ENCODE measurements around the gene ZNF385C.
"Not testable (repeated sequence)": the region's sequence is repeated elsewhere in the genome, so short reads cannot be mapped to it uniquely, and the experiment has no call there.

The ZNF385C gene

DNA sequence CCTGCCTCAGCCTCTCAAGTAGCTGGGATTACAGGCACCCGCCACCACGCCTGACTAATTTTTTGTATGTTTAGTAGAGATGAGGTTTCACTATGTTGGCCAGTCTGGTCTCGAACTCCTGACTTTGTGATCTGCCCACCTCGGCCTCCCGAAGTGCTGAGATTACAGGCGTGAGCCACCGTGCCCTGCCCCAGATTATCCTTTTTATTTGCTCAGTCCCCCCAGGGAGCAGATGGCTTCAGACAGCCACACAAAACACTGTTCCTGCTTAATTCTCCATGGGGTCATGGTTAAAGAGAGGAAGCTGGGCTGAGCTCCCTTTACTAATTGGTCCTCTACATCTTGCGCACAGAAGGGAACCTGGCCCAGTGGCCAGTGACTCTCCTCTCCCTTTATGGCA lies 77.4 kb downstream of the ZNF385C start:
- peaks cover 16% of the 10 kb centered on the region for H3K36me3 ChIP-seq (ENCODE audit: control insufficient read depth, insufficient read depth, low read length)
- not testable (repeated sequence) for H3K27me3 ChIP-seq (ENCODE audit: control insufficient read depth, insufficient read depth, low read length); DNase-seq (ENCODE audit: low read depth, low spot score); H3K4me1 ChIP-seq (ENCODE audit: control insufficient read depth, insufficient read depth, low read length); H3K9me3 ChIP-seq (ENCODE audit: control insufficient read depth, insufficient read depth, low read length); H3K27ac ChIP-seq (ENCODE audit: low read length)
- peak overlapping the region; percentile 92; the same call in 1 of the 2 replicates for H3K4me3 ChIP-seq (ENCODE audit: low read length)
- WGBS (ENCODE audit: insufficient coverage, insufficient read length) = no CpG with 5 or more reads among the region's 8 CpGs

DNA sequence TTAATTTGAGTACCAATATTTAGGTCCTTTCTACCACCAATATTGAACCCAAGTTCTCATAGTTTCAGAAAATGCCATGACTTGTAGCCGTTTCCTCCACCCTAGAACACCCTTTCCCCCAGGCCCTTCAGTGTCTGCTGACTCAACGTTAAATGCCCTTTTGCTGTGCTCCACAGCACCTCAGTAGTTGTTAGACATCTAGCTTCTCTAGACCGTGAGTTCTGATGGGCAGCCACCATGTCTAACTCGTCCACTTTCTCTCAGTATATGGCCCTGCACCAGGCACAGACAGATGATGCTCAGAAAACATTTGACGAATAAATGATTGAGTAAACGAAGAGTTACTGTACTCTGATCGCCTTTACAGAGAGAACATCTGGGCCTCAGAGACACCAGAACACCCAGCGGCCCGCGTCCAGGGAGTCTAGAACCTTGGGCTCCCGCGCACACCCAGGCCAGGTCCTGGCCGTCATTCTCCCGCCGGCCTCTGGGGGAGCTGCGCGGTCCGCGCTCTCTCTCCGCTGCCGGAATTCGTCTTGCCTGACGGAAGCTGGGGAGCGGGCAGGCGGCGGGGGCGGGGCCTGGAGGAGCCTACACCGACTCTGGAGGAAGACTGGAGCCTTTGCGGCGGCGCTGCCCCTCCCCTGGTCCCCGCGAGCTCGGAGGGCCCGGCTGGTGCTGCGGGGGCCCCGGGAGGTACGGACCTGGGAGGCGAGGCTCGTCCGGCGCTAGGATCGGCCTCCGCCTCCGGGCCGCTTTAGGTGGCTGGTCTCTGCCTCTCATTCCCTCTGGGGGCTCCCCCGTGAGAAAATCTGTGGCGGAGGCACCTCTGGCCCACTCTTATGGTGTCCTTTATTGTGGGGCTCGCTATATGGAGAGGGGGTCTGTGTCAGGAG lies 78.5 kb downstream of the ZNF385C start, which contains the start of gene NKIRAS2:
TSS of gene NKIRAS2 (plus strand) at position 582 of the 896 bp plus-strand sequence. CDS start 1,488 bp downstream, outside the sequence.
- Histone ChIP-seq H3K4me3 (ENCODE audit: low read length) (peak within 1 kb of the TSS; percentile 92), H3K4me1 (ENCODE audit: control insufficient read depth, insufficient read depth, low read length) (no peaks in the 10 kb centered on the region; the same call in 1 of the 2 replicates), H3K27ac (ENCODE audit: low read length) (no peak within 1 kb of the TSS), H3K27me3 (ENCODE audit: control insufficient read depth, insufficient read depth, low read length) (no peaks in the 10 kb centered on the region), H3K36me3 (ENCODE audit: control insufficient read depth, insufficient read depth, low read length) (peaks cover 16% of the 10 kb centered on the region), H3K9me3 (ENCODE audit: control insufficient read depth, insufficient read depth, low read length) (no peaks in the 10 kb centered on the region)
- DNase-seq (ENCODE audit: low read depth, low spot score) = no peak
- WGBS (ENCODE audit: insufficient coverage, insufficient read length) = no CpG with 5 or more reads among the region's 49 CpGs

DNA sequence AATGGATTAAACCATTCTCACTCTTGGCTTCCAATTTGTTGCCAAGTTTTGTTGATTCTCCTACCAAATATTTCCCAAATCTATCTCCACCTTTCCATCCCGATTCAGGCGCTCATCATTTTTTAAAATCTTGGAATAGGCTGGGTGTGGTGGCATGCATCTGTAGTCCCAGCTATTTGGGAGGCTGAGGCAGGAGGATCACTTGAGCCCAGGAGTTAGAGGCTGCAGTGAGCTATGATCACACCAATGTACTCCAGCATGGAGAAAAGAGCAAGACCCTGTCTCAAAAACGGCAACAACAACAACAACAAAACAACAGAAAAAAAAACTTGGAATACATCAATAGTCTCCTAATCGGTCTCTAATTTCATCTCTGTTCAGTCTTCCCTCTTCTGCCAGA lies 79.3 kb downstream of the ZNF385C start:
- H3K4me1 ChIP-seq (ENCODE audit: control insufficient read depth, insufficient read depth, low read length) = no peaks in the 10 kb centered on the region; the same call in 1 of the 2 replicates
- no peak for DNase-seq (ENCODE audit: low read depth, low spot score)

DNA sequence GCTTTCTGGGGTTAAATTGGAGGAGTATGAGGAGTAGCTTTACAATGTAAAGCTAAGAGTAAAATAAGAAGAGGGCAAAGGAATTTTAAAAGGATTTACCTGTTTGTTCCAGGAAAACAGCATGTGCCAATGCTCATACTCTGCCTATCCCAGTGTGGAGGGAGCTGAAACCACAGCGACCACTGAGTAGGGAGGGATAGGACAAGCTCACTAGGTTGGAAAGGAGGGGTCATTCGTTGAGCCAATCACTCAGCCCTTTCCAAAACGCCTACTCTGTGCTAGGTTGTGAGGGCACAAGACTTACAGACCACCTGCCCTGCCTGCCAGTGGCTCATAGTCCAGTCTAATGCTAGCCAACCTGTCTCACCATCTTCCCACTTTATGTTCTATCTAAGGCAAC lies 79.9 kb downstream of the ZNF385C start:
- Histone ChIP-seq H3K36me3 (ENCODE audit: control insufficient read depth, insufficient read depth, low read length) (peaks cover 7% of the 10 kb centered on the region; the same call in 1 of the 2 replicates), H3K27ac (ENCODE audit: low read length) (no peak overlapping the region), H3K9me3 (ENCODE audit: control insufficient read depth, insufficient read depth, low read length) (no peaks in the 10 kb centered on the region), H3K27me3 (ENCODE audit: control insufficient read depth, insufficient read depth, low read length) (no peaks in the 10 kb centered on the region), H3K4me3 (ENCODE audit: low read length) (peak overlapping the region; percentile 72; the same call in 1 of the 2 replicates), H3K4me1 (ENCODE audit: control insufficient read depth, insufficient read depth, low read length) (peaks cover under 1% of the 10 kb centered on the region)
- no CpG with 5 or more reads among the region's 3 CpGs for WGBS (ENCODE audit: insufficient coverage, insufficient read length)
- DNase-seq (ENCODE audit: low read depth, low spot score) = no peak

More for the DNA sequence above, 79.3 kb downstream of the ZNF385C start:
- H3K9me3 ChIP-seq (ENCODE audit: control insufficient read depth, insufficient read depth, low read length) = no peaks in the 10 kb centered on the region
- H3K27ac ChIP-seq (ENCODE audit: low read length) = no peak overlapping the region
- H3K4me3 ChIP-seq (ENCODE audit: low read length) = no peak overlapping the region
- no CpG with 5 or more reads among the region's 4 CpGs for WGBS (ENCODE audit: insufficient coverage, insufficient read length)
- H3K27me3 ChIP-seq (ENCODE audit: control insufficient read depth, insufficient read depth, low read length) = no peaks in the 10 kb centered on the region
- peaks cover 14% of the 10 kb centered on the region for H3K36me3 ChIP-seq (ENCODE audit: control insufficient read depth, insufficient read depth, low read length)

DNA sequence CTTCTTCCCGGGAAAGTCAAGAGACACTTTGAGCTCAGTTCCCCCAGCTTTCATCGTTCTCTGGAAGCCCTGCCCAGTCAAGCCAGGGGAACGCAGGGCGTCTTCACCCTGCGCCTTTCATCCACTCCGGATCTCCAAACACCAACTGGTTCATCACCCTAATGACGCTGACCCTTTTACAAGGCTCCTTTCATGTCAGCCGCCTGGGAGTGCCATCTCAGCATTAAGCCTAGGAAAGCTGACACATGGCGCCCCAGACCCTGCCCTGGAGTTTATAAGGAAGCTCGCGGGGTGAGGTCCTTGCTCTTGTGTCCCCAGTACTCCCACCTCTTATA lies 80.4 kb downstream of the ZNF385C start:
- WGBS (ENCODE audit: insufficient coverage, insufficient read length) = no CpG with 5 or more reads among the region's 11 CpGs
- no peak for DNase-seq (ENCODE audit: low read depth, low spot score)
- H3K4me3 ChIP-seq (ENCODE audit: low read length) = peak overlapping the region; percentile 72; the same call in 1 of the 2 replicates
- H3K27me3 ChIP-seq (ENCODE audit: control insufficient read depth, insufficient read depth, low read length) = no peaks in the 10 kb centered on the region
- H3K27ac ChIP-seq (ENCODE audit: low read length) = no peak overlapping the region
- H3K36me3 ChIP-seq (ENCODE audit: control insufficient read depth, insufficient read depth, low read length) = peaks cover 3% of the 10 kb centered on the region; the same call in 1 of the 2 replicates
- no peaks in the 10 kb centered on the region for H3K9me3 ChIP-seq (ENCODE audit: control insufficient read depth, insufficient read depth, low read length)
- peaks cover 2% of the 10 kb centered on the region for H3K4me1 ChIP-seq (ENCODE audit: control insufficient read depth, insufficient read depth, low read length)

DNA sequence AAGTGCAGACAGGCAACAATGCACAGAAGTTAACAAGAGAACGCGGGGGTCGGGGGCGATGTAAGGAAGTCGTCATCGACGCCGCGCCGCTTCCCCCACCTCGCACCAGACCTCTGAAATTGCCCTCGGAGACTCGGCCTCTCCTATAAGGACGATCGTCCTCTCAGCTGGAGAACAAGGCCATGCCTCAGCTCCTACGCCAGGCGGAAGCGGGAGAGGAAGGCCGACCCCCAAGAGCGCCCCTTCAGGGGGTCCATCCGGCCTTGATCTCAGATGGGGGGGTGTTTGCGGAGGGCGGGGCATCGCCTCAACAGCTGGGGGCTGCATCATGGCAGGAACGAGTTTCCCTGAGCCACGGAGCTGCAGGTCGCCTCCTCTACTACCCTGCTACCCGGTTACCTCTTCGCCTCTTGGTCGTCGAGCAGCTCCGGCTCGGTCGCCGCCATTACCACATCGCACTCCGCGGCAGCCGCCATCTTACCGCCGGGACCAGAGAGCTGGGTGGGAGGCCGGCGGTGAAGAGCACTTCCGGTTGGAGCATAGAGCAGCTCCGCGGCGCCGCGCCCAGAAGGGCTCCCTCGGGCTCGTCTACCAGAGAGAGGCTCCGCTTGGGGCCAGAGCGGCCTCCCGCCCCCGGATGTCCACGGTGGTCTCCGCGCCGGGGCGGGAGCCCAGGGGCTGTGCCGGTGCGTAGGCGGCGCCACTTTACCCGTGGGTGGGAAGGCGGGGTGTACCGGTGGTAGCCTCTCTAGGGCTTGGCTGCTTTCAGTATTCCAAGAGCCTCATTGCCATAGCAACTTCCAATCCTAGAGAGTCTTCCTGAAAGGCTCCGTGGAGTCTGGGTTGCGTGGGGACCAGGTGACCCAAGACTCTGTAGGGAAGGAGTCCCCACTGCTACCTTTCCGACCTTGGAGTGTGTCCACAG lies 81.1 kb downstream of the ZNF385C start, which contains the start of gene DNAJC7:
TSS of gene DNAJC7 (minus strand) at position 499 of the 925 bp plus-strand sequence. CDS start at position 476, 23 bp downstream.
- Histone ChIP-seq H3K9me3 (ENCODE audit: control insufficient read depth, insufficient read depth, low read length) (no peaks in the 10 kb centered on the region), H3K27me3 (ENCODE audit: control insufficient read depth, insufficient read depth, low read length) (no peaks in the 10 kb centered on the region), H3K4me3 (ENCODE audit: low read length) (peak within 1 kb of the TSS; percentile 72), H3K36me3 (ENCODE audit: control insufficient read depth, insufficient read depth, low read length) (no peaks in the 10 kb centered on the region; the same call in 1 of the 2 replicates), H3K27ac (ENCODE audit: low read length) (no peak within 1 kb of the TSS), H3K4me1 (ENCODE audit: control insufficient read depth, insufficient read depth, low read length) (peaks cover 2% of the 10 kb centered on the region)
- DNase-seq (ENCODE audit: low read depth, low spot score) = peak; percentile 82
- WGBS (ENCODE audit: insufficient coverage, insufficient read length) = no CpG with 5 or more reads among the region's 70 CpGs

DNA sequence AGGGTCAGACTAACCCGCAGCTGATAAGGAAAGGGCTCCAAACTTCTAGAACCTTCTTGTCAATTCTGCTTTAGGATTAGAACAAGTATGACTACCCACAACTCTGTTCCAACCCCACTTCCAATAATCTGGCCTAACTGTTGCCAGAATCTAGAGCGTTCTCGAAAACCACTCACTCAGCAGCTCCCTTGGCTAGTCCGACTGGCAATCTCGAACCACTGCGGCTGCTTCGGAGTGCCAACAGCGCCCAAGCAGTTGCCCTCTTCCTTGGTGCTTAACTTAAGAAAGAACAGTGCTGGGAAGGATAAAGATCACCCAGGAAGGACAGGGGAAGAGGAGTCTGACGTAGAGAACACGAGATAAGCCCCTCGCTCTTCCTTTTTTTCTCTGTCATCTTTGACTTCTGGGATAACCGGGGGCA lies 81.9 kb downstream of the ZNF385C start:
- no peak for DNase-seq (ENCODE audit: low read depth, low spot score)

DNA sequence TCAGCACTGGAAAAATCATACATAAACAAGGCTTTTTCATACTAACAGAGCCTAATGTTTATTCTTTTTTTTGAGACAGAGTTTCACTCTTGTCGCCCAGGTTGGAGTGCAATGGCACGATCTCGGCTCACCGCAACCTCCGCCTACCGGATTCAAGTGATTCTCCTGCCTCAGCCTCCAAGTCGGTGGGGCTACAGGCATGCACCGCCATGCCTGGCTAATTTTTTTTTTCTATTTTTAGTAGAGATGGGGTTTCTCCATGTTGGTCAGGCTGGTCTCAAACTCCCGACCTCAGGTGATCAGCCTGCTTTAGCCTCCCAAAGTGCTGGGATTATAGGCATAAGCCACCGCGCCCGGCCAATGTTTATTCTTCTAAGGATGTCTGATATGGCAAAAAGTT lies 84.5 kb downstream of the ZNF385C start:
- not testable (repeated sequence) for H3K27me3 ChIP-seq (ENCODE audit: control insufficient read depth, insufficient read depth, low read length); H3K4me1 ChIP-seq (ENCODE audit: control insufficient read depth, insufficient read depth, low read length); H3K9me3 ChIP-seq (ENCODE audit: control insufficient read depth, insufficient read depth, low read length); H3K4me3 ChIP-seq (ENCODE audit: low read length); H3K36me3 ChIP-seq (ENCODE audit: control insufficient read depth, insufficient read depth, low read length); H3K27ac ChIP-seq (ENCODE audit: low read length); DNase-seq (ENCODE audit: low read depth, low spot score)
- whole genome bisulfite sequencing (ENCODE audit: insufficient coverage, insufficient read length) = no CpG with 5 or more reads among the region's 12 CpGs

More for the DNA sequence above, 81.9 kb downstream of the ZNF385C start:
- no peaks in the 10 kb centered on the region for H3K27me3 ChIP-seq (ENCODE audit: control insufficient read depth, insufficient read depth, low read length)
- H3K9me3 ChIP-seq (ENCODE audit: control insufficient read depth, insufficient read depth, low read length) = no peaks in the 10 kb centered on the region
- WGBS (ENCODE audit: insufficient coverage, insufficient read length) = no CpG with 5 or more reads among the region's 12 CpGs
- H3K4me1 ChIP-seq (ENCODE audit: control insufficient read depth, insufficient read depth, low read length) = peaks cover 2% of the 10 kb centered on the region
- peak overlapping the region; percentile 72 for H3K4me3 ChIP-seq (ENCODE audit: low read length)
- H3K36me3 ChIP-seq (ENCODE audit: control insufficient read depth, insufficient read depth, low read length) = no peaks in the 10 kb centered on the region
- no peak overlapping the region for H3K27ac ChIP-seq (ENCODE audit: low read length)

DNA sequence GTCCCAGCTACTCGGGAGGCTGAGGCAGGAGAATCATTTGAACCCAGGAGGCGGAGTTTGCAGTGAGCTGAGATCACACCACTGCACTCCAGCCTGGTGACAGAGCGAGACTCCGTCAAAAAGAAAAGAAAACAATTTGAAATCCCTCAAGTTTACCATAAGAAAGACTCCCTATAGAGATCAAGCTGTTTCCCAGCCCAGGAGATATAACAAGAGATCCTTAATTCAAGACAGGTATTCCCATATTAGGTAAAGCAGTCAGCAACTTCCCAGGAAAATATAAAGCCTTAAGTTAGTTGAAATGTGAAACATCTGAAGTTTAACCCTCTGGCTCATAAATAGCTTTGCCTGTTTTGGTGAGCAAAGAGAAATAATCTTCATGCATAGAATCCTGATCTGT lies 85.9 kb downstream of the ZNF385C start:
- H3K4me3 ChIP-seq (ENCODE audit: low read length); DNase-seq (ENCODE audit: low read depth, low spot score); H3K36me3 ChIP-seq (ENCODE audit: control insufficient read depth, insufficient read depth, low read length); H3K27me3 ChIP-seq (ENCODE audit: control insufficient read depth, insufficient read depth, low read length); H3K4me1 ChIP-seq (ENCODE audit: control insufficient read depth, insufficient read depth, low read length); H3K9me3 ChIP-seq (ENCODE audit: control insufficient read depth, insufficient read depth, low read length); H3K27ac ChIP-seq (ENCODE audit: low read length): not testable (repeated sequence)
- WGBS (ENCODE audit: insufficient coverage, insufficient read length) = no CpG with 5 or more reads among the region's 4 CpGs

DNA sequence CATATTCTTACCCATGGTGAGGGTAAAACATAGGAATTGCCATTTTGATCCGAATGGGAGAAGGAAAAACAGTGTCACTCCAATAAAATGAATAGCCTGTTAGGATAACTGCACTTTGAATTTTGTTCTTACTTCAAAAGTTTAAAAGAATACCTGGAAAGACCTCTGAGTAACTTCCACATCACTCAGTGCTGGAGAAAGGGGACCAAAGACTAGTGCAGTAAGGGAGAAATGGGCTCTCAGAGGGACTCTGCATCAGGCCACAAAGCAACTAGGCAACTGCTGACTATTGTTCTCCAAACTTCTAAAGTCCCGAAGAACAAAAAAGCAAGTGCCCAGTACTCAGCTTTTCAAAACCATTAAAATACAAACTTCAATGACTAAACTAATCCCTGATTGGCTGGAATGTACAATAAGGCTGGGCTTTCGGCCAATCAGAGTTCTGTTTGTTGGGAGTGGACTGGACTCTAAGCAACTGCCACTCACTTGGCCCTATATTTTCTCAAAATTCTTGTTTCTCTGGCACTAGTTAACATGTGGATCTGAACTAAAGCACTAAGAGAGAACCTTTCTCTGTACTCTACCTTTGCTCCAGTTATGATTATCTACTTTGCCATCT lies 87.3 kb downstream of the ZNF385C start:
- H3K4me1 ChIP-seq (ENCODE audit: control insufficient read depth, insufficient read depth, low read length) = peaks cover 2% of the 10 kb centered on the region; the same call in 1 of the 2 replicates
- H3K4me3 ChIP-seq (ENCODE audit: low read length) = no peak overlapping the region
- no peak overlapping the region for H3K27ac ChIP-seq (ENCODE audit: low read length)
- no peaks in the 10 kb centered on the region for H3K27me3 ChIP-seq (ENCODE audit: control insufficient read depth, insufficient read depth, low read length)
- WGBS (ENCODE audit: insufficient coverage, insufficient read length) = no CpG with 5 or more reads among the region's 3 CpGs
- no peak for DNase-seq (ENCODE audit: low read depth, low spot score)
- no peaks in the 10 kb centered on the region for H3K36me3 ChIP-seq (ENCODE audit: control insufficient read depth, insufficient read depth, low read length)
- H3K9me3 ChIP-seq (ENCODE audit: control insufficient read depth, insufficient read depth, low read length) = no peaks in the 10 kb centered on the region
